ENCODE data around the gene NAPEPLD.
"Not testable (repeated sequence)": the region's sequence is repeated elsewhere in the genome, so short reads cannot be mapped to it uniquely, and the experiment has no call there.

DNA sequence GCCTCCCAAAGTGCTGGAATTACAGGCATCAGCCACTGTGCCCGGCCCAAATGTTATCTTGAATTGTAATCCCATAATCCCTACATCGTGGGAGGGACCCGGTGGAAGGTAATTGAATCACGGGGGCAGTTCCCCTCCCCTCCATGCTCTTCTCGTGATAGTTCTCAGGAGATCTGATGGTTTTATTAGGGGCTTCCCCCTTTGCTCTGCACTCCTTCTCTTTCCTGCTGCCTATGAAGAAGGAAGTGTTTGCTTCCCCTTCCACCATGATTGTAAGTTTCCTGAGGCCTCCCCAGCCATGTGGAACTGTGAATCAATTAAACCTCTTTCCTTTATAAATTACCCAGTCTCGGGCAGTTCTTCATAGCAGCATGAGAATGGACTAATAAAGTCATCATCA, 70.7 kb downstream of the NAPEPLD start:
- TF ChIP-seq, protein P1, sequence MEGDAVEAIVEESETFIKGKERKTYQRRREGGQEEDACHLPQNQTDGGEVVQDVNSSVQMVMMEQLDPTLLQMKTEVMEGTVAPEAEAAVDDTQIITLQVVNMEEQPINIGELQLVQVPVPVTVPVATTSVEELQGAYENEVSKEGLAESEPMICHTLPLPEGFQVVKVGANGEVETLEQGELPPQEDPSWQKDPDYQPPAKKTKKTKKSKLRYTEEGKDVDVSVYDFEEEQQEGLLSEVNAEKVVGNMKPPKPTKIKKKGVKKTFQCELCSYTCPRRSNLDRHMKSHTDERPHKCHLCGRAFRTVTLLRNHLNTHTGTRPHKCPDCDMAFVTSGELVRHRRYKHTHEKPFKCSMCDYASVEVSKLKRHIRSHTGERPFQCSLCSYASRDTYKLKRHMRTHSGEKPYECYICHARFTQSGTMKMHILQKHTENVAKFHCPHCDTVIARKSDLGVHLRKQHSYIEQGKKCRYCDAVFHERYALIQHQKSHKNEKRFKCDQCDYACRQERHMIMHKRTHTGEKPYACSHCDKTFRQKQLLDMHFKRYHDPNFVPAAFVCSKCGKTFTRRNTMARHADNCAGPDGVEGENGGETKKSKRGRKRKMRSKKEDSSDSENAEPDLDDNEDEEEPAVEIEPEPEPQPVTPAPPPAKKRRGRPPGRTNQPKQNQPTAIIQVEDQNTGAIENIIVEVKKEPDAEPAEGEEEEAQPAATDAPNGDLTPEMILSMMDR (IDR thresholded peaks at IDR 0.05; ENCODE audit: control extremely low read depth in 1 of 3, insufficient read depth in 1 of 3, low read depth in 1 of 3, low read length in 3 of 3): not testable (repeated sequence)
- TF ChIP-seq SP2 (IDR thresholded peaks at IDR 0.05; ENCODE audit: low read length); ZNF274 (IDR thresholded peaks at IDR 0.05; ENCODE audit: borderline replicate concordance, extremely low read depth, low read length); CREB1 (IDR thresholded peaks at IDR 0.05); POLR2A (IDR thresholded peaks at IDR 0.05; ENCODE audit: control extremely low read depth in 1 of 2, low read depth in 2 of 2, low read length in 2 of 2); SIN3A (conservative IDR thresholded peaks at IDR 0.05 in 1 of 2, IDR thresholded peaks at IDR 0.05 in 1 of 2; ENCODE audit: low read depth in 1 of 2, low read length in 2 of 2); HDAC6 (IDR thresholded peaks at IDR 0.05; ENCODE audit: low read depth, low read length); CBX5 (IDR thresholded peaks at IDR 0.05; ENCODE audit: low read depth, low read length): not testable (repeated sequence)
- TF ChIP-seq, protein P2, sequence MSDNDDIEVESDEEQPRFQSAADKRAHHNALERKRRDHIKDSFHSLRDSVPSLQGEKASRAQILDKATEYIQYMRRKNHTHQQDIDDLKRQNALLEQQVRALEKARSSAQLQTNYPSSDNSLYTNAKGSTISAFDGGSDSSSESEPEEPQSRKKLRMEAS (IDR thresholded peaks at IDR 0.05): not testable (repeated sequence)

Data from H1 (cell line).